Chondrocyte (in vitro differentiated cells): Measurements from ENCODE around the gene TDRD9. TPM values are rescaled to one million over a fixed set of nuclear protein-coding genes. Genes with fewer than 3 reads are reported as not detected.

Experiments
- DNase-seq: peaks from one replicate; pipeline ENCODE4 v3.0.0; 2021; ENCODE audit warnings: mixed read lengths, low spot score
- H3K27ac Mint-ChIP-seq: one replicate; pipeline ENCODE4 v1.8.0; 2021; ENCODE audit warnings: mild to moderate bottlenecking, moderate library complexity, mixed read lengths; ENCODE audit not compliant: unreplicated experiment
- H3K27me3 Mint-ChIP-seq: 2 replicates; pipeline ENCODE4 v1.8.0; 2021; ENCODE audit warnings: low read depth, mixed read lengths
- H3K36me3 Mint-ChIP-seq: 2 replicates; pipeline ENCODE4 v1.8.0; 2021; ENCODE audit warnings: low read depth, mixed read lengths
- H3K4me1 Mint-ChIP-seq: 2 replicates; pipeline ENCODE4 v1.8.0; 2021; ENCODE audit warnings: low read depth, mild to moderate bottlenecking, mixed read lengths
- H3K4me3 Mint-ChIP-seq: one replicate; pipeline ENCODE4 v1.8.0; 2021; ENCODE audit warnings: mild to moderate bottlenecking, moderate library complexity, mixed read lengths; ENCODE audit not compliant: unreplicated experiment
- H3K9me3 Mint-ChIP-seq: 2 replicates; pipeline ENCODE4 v1.8.0; 2021; ENCODE audit warnings: low read depth, mixed read lengths
- CTCF ChIP-seq: fragments of 200-600 bp; sonication (generic); IDR thresholded peaks from 2 replicates; pipeline ENCODE4 v1.5.0; 2021; ENCODE audit warnings: antibody characterized with exemption, mild to moderate bottlenecking, moderate library complexity
- total RNA-seq: library from RNA; stranded (reverse); gene quantifications from 3 replicates; pipeline ENCODE4 v1.2.1, GENCODE V29; 2021

TDRD9 gene
- total RNA-seq, 1 donor from 2014 or later = not detected

GRCh38 chr14:104094709-104095425, 166.6 kb downstream of the TDRD9 start:
- H3K27ac Mint-ChIP-seq = no peak overlapping the region
- peak; percentile 94 for TF ChIP-seq CTCF
- H3K27me3 Mint-ChIP-seq = peaks cover 3% of the 10 kb centered on the region
- no peaks in the 10 kb centered on the region for H3K9me3 Mint-ChIP-seq
- no peaks in the 10 kb centered on the region for H3K36me3 Mint-ChIP-seq
- peak; percentile 91 for DNase-seq
- no peaks in the 10 kb centered on the region for H3K4me1 Mint-ChIP-seq
- no peak overlapping the region for H3K4me3 Mint-ChIP-seq

DNA sequence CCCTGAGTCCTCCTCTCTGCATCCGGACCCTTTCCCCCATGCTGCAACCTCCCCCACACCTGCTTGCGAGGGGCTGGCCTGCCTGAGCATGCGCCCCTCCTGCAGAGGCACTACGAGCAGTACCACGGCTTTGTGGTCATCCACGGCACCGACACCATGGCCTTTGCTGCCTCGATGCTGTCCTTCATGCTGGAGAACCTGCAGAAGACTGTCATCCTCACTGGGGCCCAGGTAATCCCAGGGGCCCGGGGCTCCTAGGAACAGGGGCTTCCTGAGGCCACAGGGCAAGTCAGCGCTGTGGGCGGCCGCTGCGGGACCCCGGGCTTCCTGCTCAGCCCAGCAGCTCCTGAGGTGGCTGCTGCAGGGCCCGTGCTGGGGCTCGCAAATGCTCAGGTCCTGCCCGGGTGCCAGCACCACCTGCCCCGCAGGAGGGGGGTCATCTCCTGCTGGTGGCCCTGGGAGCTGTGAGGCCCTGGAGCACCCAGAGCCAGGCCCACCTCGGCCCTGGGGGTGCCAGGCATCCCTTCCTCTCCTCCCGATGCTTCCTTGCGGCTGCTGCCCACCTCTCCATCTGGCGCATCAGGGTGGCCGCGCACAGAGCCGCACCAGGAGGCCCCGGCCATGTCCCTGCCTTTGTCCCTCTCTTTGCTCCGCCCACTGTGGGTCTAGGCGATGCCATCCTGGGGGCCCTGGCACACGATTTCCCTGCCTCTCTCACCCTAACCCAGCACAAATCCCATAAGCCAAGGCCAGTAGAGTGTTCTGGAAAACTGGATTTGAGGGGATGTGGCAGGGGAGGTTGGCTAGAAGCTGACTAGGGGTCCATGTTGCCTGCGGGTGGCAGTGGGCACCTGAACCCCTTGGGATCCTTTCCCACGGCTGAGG, 167.4 kb downstream of the TDRD9 start:
- H3K36me3 Mint-ChIP-seq = no peaks in the 10 kb centered on the region
- TF ChIP-seq CTCF = no peak
- no peak for DNase-seq
- H3K4me1 Mint-ChIP-seq = no peaks in the 10 kb centered on the region
- no peak overlapping the region for H3K27ac Mint-ChIP-seq
- peaks cover 3% of the 10 kb centered on the region for H3K27me3 Mint-ChIP-seq
- H3K4me3 Mint-ChIP-seq = no peak overlapping the region
- no peaks in the 10 kb centered on the region for H3K9me3 Mint-ChIP-seq

- no peak for TF ChIP-seq CTCF
- DNase-seq = no peak
- Mint-ChIP-seq H3K36me3 (no peaks in the 10 kb centered on the region), H3K4me3 (no peak overlapping the region), H3K27ac (no peak overlapping the region), H3K9me3 (no peaks in the 10 kb centered on the region), H3K27me3 (peaks cover 3% of the 10 kb centered on the region), H3K4me1 (no peaks in the 10 kb centered on the region)
Observed at GRCh38 chr14:104096318-104096717, 168.1 kb downstream of the TDRD9 start.

DNA sequence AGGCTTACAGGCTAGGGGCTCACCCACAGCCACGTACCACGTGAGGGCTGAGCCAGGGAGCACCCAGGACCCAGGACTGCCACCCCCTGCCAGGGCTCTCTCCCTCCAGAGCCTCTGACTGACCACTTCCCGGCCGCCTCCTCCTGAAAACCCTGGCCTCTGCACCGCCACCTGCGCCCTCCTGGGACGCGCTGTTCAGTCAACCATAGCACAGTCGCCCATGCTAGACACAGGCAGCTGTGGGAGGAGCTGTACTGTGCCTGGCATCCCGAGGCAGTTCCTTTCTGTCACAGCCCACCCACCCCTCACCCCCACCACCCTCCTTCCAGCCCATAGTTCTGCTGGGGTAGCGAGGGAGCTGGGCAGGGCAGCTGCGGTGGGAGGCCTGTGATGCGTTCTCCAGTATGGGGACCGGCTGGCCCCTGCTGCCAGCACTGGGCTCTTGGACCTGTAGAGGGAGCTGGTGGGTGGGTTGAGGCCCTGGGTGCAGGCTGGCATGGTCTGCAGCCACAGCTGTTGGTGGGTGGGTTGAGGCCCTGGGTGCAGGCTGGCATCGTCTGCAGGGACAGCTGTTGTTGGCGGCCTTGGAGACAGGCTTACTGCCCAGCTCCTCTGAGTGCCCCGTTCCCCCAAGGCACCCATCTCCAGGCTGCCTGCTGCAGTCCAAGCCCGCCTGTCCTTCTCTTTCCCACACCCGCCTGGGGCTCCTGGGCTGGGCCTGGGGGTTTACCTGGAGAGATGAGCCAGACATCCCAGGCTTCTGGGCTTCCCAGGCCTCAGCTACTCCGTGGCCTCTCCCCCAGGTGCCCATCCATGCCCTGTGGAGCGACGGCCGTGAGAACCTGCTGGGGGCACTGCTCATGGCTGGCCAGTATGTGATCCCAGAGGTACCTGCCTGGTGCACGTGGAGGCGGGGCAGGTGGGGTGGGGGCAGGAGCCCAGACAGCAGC, 168.8 kb downstream of the TDRD9 start:
- Mint-ChIP-seq H3K4me3 (no peak overlapping the region), H3K9me3 (no peaks in the 10 kb centered on the region), H3K27me3 (peaks cover 3% of the 10 kb centered on the region), H3K36me3 (no peaks in the 10 kb centered on the region), H3K4me1 (no peaks in the 10 kb centered on the region), H3K27ac (no peak overlapping the region)
- peak; percentile 41 for TF ChIP-seq CTCF
- DNase-seq = peak; percentile 69
